Measurements from ENCODE around the gene LCOR. TPM values are rescaled to one million over a fixed set of nuclear protein-coding genes. Genes with fewer than 3 reads are reported as not detected.

LCOR gene
- total and polyA plus RNA-seq, 9 of the 15 experiments (the other 6 are each of a cell fraction or from before 2014, with no cell fraction given), result 3.6 to 25.2 (median 14.4) TPM

DNA sequence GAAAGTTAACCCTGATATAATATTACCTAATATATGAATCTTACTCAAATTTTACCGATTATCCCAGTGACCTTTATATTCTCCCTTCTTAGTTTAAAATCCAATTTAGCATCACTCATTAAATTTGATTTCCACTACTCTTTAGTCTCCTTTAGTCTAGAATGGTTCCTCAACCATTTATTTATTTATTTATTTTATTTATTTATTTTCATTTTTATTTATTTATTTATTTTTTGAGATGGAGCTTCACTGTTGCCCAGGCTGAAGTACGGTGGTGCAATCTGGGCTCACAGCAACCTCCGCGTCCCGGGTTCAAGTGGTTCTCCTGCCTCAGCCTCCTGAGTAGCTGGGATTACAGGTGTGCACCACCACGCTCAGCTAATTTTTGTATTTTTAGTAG is 92.8 kb downstream of the LCOR start:
- in situ Hi-C loops (cut with MboI) (no loop called here), intact Hi-C loops (cut with micrococcal nuclease) (no loop called here)
- Histone ChIP-seq H3K27ac (ENCODE audit: extremely low read depth, low read depth, low read length) (no peak overlapping the region), H3K4me3 (no peak overlapping the region), H2AFZ (ENCODE audit: low read depth, low read length) (no peak overlapping the region), H3K36me3 (ENCODE audit: control insufficient read depth, insufficient read depth, low read length) (peaks cover 6% of the 10 kb centered on the region; the same call in 2 of the 3 replicates), H3K4me1 (replicated peaks in 1 of 2; ENCODE audit: control insufficient read depth in 2 of 2, insufficient read depth in 2 of 2, low read length in 2 of 2) (peaks cover 0 to 3% of the 10 kb centered on the region in 2 experiments; a peak in 2 of 5 replicates), H3K9me1 (ENCODE audit: control insufficient read depth, insufficient read depth, low read length) (no peaks in the 10 kb centered on the region), H3K27me3 (ENCODE audit: control insufficient read depth in 2 of 2, insufficient read depth in 2 of 2, low read length in 2 of 2) (no peaks in the 10 kb centered on the region), H3K9ac (ENCODE audit: insufficient read depth in 1 of 2, low read depth in 2 of 2, low read length in 2 of 2) (no peak overlapping the region), H3K9me3 (replicated peaks; ENCODE audit: control insufficient read depth, insufficient read depth, low read depth, low read length) (no peaks in the 10 kb centered on the region), H3K4me2 (ENCODE audit: insufficient read depth, low read length) (no peak overlapping the region), H3K79me2 (ENCODE audit: control insufficient read depth, insufficient read depth, low read length) (peaks cover 46% of the 10 kb centered on the region), H4K20me1 (replicated peaks; ENCODE audit: control insufficient read depth, insufficient read depth, low read length) (no peaks in the 10 kb centered on the region)
- DNase-seq (ENCODE audit: extremely low read depth in 1 of 4, low spot score in 3 of 4) (no peak), FAIRE-seq (no peak), ATAC-seq (no peak)
- no TSS peak for BruUV-seq (replicated peaks)
- no peak for TF ChIP-seq ETV5 (CRISPR knock-in tag; IDR thresholded peaks at IDR 0.05; ENCODE audit: low read depth)
- no peak for TF ChIP-seq NCOA2 (IDR thresholded peaks at IDR 0.05; ENCODE audit: partially characterized antibody in 2 of 2)
- TF ChIP-seq, protein P1, sequence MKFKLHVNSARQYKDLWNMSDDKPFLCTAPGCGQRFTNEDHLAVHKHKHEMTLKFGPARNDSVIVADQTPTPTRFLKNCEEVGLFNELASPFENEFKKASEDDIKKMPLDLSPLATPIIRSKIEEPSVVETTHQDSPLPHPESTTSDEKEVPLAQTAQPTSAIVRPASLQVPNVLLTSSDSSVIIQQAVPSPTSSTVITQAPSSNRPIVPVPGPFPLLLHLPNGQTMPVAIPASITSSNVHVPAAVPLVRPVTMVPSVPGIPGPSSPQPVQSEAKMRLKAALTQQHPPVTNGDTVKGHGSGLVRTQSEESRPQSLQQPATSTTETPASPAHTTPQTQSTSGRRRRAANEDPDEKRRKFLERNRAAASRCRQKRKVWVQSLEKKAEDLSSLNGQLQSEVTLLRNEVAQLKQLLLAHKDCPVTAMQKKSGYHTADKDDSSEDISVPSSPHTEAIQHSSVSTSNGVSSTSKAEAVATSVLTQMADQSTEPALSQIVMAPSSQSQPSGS (CRISPR knock-in tag; IDR thresholded peaks at IDR 0.05), result no peak
- no peak for TF ChIP-seq TRIM28 (IDR thresholded peaks at IDR 0.05)
- TF ChIP-seq, protein P2, sequence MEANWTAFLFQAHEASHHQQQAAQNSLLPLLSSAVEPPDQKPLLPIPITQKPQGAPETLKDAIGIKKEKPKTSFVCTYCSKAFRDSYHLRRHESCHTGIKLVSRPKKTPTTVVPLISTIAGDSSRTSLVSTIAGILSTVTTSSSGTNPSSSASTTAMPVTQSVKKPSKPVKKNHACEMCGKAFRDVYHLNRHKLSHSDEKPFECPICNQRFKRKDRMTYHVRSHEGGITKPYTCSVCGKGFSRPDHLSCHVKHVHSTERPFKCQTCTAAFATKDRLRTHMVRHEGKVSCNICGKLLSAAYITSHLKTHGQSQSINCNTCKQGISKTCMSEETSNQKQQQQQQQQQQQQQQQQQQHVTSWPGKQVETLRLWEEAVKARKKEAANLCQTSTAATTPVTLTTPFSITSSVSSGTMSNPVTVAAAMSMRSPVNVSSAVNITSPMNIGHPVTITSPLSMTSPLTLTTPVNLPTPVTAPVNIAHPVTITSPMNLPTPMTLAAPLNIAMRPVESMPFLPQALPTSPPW (CRISPR knock-in tag; IDR thresholded peaks at IDR 0.05), result no peak
- CTCF ChIA-PET (ENCODE audit: low intra/inter-chr PET ratio), result no interaction called here
- WGBS (ENCODE audit: insufficient coverage, low coverage, missing lambda C conversion rate), result 95% methylated on average over 6 of the region's 6 CpGs
- POLR2A ChIA-PET, result no interaction called here
